ENCODE results near the gene ADGRD1.
A peak's percentile ranks its signal among the peaks of the same experiment; 100 is the strongest.
"Not testable (repeated sequence)": the region's sequence is repeated elsewhere in the genome, so short reads cannot be mapped to it uniquely, and the experiment has no call there.

Gene ADGRD1

DNA sequence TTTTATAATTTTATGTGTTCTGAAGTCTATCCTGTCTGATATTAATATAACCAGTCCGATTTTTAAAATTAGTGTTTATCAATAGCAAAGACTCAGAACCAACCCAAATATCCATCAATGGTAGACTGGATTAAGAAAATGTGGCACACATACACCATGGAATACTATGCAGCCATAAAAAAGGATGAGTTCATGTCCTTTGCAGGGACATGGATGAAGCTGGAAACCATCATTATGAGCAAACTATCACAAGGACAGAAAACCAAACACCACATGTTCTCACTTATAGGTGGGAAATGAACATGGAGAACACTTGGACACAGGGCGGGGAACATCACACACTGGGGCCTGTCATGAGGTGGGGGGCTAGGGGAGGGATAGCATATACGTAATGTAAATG, 16.2 kb upstream of the ADGRD1 start:
- DNase-seq (ENCODE audit: low spot score) = not testable (repeated sequence)

GRCh38 chr12:130938186-130938585, 15.5 kb upstream of the ADGRD1 start:
- no peak for DNase-seq (ENCODE audit: low spot score)

DNA sequence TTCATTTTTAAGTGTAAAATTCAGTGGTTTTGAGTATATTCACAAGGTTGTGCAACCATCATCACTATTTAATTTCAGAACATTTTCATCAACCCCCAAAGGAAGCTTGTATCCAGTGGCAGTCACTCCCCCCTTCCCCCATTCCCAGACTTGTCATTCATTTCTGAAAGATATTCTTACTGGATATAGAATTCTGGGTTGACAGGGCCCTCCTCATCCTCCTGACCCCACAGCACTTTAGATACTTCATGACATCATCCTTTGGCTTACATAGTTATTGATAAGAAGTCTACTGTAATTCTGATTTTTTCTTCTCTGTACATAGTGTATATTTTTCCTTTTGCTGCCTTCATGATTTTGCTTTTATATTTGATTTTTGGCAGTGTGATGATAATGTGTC, 8.8 kb upstream of the ADGRD1 start:
- DNase-seq (ENCODE audit: low spot score) = no peak

GRCh38 chr12:130945786-130946492, 7.8 kb upstream of the ADGRD1 start:
- peak; percentile 43 for DNase-seq (ENCODE audit: low spot score)

GRCh38 chr12:130947028-130947613, 6.6 kb upstream of the ADGRD1 start:
- DNase-seq (ENCODE audit: low spot score) = no peak

DNA sequence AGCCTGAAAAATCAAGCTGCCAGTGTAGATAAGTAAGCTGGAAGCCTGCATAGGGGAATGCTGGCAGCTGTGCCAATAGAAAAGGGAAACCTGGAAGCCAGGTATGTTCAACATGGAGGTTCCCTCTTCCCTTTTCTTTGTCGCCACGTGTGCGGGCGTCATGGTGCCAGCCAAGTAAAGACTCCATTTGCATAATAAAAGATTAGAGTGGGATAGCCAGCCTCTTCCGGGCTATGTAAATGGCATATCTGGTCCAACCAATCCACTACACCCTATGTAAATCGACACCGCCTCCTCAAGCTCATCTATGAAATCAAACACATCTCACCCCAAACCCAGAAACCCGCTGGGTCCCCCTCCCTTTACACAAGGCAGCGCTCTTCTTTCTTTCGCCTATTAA, 5.6 kb upstream of the ADGRD1 start:
- DNase-seq (ENCODE audit: low spot score) = no peak

DNA sequence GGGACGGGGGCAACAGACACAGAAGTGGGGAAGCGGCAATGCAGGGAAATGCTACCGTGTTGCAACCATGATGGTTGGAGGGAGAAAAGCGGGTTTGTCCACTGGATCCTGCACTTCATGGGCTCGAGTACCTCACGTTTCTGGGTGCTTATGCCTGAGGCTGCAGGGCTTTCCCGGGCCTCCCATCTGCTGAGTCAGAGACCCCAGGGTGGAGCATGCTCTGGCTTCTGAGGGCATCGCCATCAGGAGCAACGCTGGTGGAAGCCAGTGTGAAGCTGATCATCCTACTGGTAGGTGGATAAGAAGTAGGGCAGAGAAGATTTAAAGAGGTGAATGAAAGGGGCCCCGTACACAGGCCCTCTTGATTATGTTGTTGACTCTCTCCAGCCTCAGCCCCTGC, 5.0 kb upstream of the ADGRD1 start:
- no peak for DNase-seq (ENCODE audit: low spot score)

DNA sequence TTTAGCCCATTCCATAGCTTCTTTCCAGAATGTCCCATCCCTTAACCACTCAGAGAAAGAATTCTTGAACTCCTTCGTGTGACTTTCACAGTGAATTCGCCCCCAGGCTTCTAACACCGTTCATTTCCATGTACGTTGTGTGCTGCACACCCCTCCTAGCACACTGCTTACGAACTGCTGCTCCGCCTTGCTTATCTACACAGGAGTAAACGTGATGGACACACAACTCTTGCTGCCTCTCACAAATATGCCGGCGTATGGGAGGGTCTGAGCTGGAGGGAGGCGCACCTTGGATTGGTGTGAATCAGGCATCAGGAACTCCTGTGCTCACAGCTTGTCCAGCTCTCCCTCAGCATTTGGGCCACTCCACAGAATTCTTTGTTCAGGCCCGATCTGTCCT, 3.9 kb upstream of the ADGRD1 start:
- DNase-seq (ENCODE audit: low spot score) = no peak

- DNase-seq (ENCODE audit: low spot score) = no peak
These were observed 2.1 kb upstream of the ADGRD1 start for GRCh38 chr12:130951636-130952035.

GRCh38 chr12:130952171-130952954, 1.3 kb upstream of the ADGRD1 start:
- DNase-seq (ENCODE audit: low spot score) = no peak

- DNase-seq (ENCODE audit: low spot score) = no peak
These were observed 781 bp downstream of the ADGRD1 start for GRCh38 chr12:130954544-130954831.

GRCh38 chr12:130955238-130955816, 1.6 kb downstream of the ADGRD1 start:
- DNase-seq (ENCODE audit: low spot score) = no peak

- DNase-seq (ENCODE audit: low spot score) = no peak
These were observed 2.3 kb downstream of the ADGRD1 start for GRCh38 chr12:130956009-130956408.

DNA sequence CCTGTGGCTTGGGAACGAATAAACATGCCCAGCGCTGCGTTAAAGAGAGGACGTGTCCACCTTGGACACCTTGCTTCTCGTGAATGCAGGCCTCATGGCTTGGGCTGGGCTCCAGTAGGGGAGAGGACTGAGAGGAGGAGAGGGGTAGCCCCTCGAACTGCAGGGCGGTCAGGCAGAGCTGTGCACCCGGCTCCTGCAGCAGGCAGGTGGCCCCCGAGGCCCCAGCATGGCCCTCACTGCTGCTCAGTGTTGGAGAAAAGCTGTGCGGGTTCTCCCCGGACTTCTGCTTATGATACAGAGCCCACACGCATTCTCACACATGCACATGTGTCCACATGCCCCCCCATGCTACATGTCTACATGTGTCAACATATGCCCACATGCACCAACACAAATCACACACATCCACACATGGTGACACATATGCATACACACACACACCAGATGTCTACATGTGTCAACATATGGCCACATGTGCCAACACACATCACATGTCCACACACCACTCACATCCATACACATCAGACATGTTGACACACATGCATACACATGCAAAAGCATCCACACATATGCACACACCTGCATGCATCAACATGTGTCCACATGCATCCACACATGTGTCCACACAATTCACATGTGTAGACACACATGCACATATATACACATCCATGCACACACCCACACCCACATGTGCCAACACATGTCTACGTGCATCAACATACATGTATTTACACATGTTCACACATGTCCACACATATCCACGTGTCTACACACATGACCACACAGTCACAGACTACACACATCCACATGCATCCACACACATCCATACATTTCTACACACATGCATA, 3.0 kb downstream of the ADGRD1 start:
- no peak for DNase-seq (ENCODE audit: low spot score)

GRCh38 chr12:130957304-130957621, 3.6 kb downstream of the ADGRD1 start:
- no peak for DNase-seq (ENCODE audit: low spot score)

GRCh38 chr12:130958557-130959140, 4.9 kb downstream of the ADGRD1 start:
- DNase-seq (ENCODE audit: low spot score) = no peak

DNA sequence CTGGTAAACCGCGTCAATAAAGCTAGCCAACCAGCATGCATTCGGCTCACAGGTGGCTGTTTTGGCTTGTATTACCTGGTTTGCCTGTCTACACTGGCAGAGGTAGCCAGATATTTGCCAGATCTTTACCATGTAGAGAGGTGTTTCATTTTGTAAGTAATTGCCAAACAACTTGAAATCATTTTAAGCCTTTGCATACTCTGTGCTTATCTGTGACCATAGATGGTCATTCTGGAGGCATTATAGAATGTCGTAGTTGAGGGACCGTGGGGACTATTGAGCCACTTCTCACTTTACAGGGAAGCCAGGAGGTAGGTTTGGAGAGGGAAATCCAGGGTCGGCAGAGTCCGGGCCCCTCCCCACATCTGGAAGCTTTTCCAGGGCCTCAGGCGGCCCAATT, 5.9 kb downstream of the ADGRD1 start:
- no peak for DNase-seq (ENCODE audit: low spot score)

GRCh38 chr12:130960058-130960457, 6.4 kb downstream of the ADGRD1 start:
- no peak for DNase-seq (ENCODE audit: low spot score)

DNA sequence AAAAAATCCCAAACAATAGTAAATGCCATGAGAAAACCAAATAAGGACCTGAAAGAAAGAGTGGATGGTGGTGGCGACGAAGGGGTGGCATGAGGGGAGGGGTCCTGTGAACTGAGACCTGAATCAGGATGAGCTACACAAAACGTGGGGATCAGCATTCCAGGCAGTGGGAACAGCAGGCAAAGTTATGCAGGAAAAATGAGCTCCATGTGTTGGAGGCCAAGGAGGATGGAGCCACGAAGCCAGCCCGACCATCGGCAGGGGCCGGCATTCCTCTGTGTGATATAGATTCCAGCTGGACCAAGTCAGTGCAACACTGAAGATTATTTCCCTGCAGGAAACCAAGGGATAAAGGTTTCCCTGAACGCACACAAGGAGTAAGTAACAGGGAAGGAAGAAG, 7.1 kb downstream of the ADGRD1 start:
- DNase-seq (ENCODE audit: low spot score) = no peak

GRCh38 chr12:130961921-130962451, 8.3 kb downstream of the ADGRD1 start:
- no peak for DNase-seq (ENCODE audit: low spot score)

DNA sequence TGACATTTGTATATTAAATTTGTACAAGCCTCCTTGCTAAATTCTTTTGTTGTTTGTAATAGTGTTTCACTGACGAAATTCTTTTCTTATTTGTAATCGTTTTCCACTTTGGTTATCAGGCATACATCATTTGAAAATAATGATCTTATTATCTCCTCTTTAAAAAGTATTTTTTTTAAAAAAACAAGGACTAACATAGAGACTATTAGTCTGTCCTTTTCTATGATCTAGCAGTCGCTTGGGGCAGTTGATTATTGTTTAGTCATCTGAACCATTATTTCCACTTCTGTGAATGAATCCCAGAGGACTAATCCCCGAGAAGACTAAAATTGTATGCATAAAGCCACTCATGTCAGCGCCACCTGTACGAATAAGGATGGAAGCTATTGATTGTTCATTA, 11.5 kb downstream of the ADGRD1 start:
- no peak for DNase-seq (ENCODE audit: low spot score)

- no peak for DNase-seq (ENCODE audit: low spot score)
These were observed 12.0 kb downstream of the ADGRD1 start for GRCh38 chr12:130965668-130966067.
